ENCODE data around the gene STARD13. TPM values are rescaled to one million over a fixed set of nuclear protein-coding genes. Genes with fewer than 3 reads are reported as not detected.

STARD13 gene
- total RNA-seq, 2 donors from 2014 or later, result 18.9 to 29.7 TPM

DNA sequence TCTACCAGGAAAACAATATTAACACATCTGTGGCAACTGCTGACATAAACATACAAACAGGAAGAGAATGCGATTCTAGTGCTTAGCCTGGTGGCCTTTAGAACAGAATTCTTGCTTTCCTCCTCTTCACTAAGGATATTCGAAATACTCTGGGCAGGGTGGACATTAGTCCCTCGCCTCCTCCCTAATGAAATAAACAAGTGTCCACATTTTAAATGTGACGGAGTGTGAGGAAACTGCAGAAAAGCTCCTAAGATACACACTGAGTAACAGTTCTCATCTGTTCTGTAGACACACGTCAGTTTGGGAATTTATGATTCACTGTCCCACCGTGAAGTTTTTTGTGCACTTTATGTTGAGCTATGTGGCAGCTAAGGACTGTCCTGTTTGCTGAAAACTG lies 639 bp downstream of the STARD13 start:
- peaks cover 34% of the 10 kb centered on the region for H3K4me1 ChIP-seq
- H3K27me3 ChIP-seq, result no peaks in the 10 kb centered on the region
- TF ChIP-seq, protein P1, sequence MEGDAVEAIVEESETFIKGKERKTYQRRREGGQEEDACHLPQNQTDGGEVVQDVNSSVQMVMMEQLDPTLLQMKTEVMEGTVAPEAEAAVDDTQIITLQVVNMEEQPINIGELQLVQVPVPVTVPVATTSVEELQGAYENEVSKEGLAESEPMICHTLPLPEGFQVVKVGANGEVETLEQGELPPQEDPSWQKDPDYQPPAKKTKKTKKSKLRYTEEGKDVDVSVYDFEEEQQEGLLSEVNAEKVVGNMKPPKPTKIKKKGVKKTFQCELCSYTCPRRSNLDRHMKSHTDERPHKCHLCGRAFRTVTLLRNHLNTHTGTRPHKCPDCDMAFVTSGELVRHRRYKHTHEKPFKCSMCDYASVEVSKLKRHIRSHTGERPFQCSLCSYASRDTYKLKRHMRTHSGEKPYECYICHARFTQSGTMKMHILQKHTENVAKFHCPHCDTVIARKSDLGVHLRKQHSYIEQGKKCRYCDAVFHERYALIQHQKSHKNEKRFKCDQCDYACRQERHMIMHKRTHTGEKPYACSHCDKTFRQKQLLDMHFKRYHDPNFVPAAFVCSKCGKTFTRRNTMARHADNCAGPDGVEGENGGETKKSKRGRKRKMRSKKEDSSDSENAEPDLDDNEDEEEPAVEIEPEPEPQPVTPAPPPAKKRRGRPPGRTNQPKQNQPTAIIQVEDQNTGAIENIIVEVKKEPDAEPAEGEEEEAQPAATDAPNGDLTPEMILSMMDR (IDR thresholded peaks at IDR 0.05), result peak in 2 of 7 experiments; percentile 2 to 3
- TF ChIP-seq POLR2A (IDR thresholded peaks at IDR 0.05), result no peak
- H3K36me3 ChIP-seq (replicated peaks in 1 of 2; ENCODE audit: insufficient read depth in 1 of 2, low read depth in 2 of 2), result no peaks in the 10 kb centered on the region
- intact Hi-C loops (cut with DNase I), result no loop called here
- 2 to 7% methylated on average over 6 of the region's 6 CpGs for WGBS, 2 donors
- H3K27ac ChIP-seq, result peak overlapping the region; percentile 78 to 90 (median 85)
- no peak for DNase-seq
- ATAC-seq, result peak; percentile 3
- H3K9me3 ChIP-seq, result no peaks in the 10 kb centered on the region
- H3K4me3 ChIP-seq, result peak overlapping the region; percentile 8 to 48

DNA sequence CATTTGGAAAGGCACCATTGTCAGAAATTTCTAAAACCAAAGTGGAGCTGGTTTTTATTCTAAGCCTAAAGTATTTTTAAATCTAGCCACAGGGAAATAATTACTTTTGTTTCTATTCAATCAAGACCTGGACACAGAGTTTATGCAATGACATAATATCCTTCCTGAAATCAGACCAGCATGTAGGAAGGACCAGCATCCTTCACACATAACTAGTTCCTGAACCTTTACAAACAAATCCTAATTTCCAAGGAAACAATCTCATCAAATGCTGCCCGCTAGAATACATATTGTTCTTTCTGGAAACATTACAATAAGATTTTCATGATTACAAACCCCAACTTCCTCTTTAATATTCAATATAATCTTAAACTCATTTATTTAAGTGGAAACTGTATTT lies 1.5 kb downstream of the STARD13 start:
- Histone ChIP-seq H3K9me3 (no peaks in the 10 kb centered on the region), H3K27me3 (no peaks in the 10 kb centered on the region), H3K4me1 (peaks cover 42% of the 10 kb centered on the region), H3K4me3 (peak overlapping the region in 1 of 2 donors; percentile 48), H3K36me3 (replicated peaks in 1 of 2; ENCODE audit: insufficient read depth in 1 of 2, low read depth in 2 of 2) (no peaks in the 10 kb centered on the region), H3K27ac (peak overlapping the region in 2 of 4 donors; percentile 78 to 87)
- intact Hi-C loops (cut with DNase I), result no loop called here
- ATAC-seq, result no peak
- no peak for DNase-seq
- 0 to 5% methylated on average over 1 of the region's 1 CpG for WGBS, 2 donors
- TF ChIP-seq, protein P1 (IDR thresholded peaks at IDR 0.05), result no peak
- no peak for TF ChIP-seq POLR2A (IDR thresholded peaks at IDR 0.05)

DNA sequence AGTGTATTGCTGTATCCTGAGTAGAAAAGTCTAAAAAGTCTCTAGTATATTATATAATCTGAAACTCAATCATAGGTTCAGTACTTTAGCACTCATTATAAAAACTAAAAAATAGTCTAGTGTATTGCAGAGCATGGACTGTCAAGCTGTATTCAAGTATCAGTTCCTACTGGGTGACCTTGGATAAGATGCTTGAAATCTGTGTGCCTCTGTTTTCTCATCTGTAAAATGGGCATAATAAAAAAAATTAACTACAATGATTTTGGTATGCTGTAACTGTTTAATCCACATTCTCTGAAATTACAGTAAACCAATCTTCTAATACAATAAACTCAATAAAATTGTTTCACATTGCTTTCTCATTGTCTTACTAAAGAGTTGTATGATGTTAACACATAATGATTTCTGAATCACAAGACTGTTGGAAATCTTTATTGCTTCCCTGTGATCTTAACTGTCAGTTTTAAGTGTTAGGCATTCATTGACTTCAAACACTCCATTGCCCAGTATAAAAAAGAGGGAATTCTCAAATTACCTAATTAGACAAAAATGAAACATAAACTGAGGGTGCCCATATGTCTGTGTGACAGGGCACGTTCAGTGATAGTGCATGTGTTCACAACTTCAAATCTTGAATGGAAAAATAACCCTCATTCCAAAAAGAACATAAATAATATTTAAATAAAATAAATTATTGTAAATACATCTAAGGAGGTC lies 2.2 kb downstream of the STARD13 start:
- Histone ChIP-seq H3K36me3 (replicated peaks in 1 of 2; ENCODE audit: insufficient read depth in 1 of 2, low read depth in 2 of 2) (no peaks in the 10 kb centered on the region), H3K4me3 (peak overlapping the region in 1 of 2 donors; percentile 48), H3K9me3 (no peaks in the 10 kb centered on the region), H3K27ac (peak overlapping the region in 2 of 4 donors; percentile 9 to 87), H3K27me3 (no peaks in the 10 kb centered on the region), H3K4me1 (peaks cover 49% of the 10 kb centered on the region)
- DNase-seq (no peak), ATAC-seq (no peak)
- no peak for TF ChIP-seq POLR2A (IDR thresholded peaks at IDR 0.05)
- TF ChIP-seq, protein P1 (IDR thresholded peaks at IDR 0.05), result no peak
- intact Hi-C loops (cut with DNase I), result no loop called here
- 3 to 9% methylated on average over 1 of the region's 1 CpG for WGBS, 2 donors

DNA sequence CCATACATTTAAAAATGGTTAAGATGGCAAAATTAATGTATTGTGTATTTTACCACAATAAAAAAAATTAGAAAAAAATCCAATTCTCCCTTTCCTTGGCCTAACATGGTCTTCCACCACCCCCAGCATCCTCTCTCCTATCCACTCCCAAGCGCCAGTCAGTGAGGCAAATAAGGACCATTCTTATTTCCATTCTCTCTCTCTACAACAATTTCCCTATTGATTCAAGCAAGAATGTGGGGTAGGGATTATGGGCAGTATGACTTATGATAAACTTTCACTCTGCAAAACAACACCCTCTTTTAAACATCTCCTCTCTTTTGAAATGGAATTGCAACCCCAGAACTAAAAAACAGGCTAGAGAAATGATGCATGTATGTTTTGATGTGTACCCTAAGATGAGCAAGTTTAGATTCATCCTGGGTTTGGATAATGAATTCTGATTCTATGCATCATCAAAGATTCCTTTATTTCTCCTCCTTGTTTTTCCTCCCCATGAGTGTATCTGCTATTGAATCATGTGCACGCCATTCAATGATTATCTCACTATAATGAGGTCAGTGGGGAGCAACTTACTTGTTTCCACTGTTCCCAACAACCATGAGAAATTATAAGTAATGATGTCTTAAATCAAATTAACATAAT lies 3.5 kb downstream of the STARD13 start:
- WGBS, 2 donors, result 66 to 73% methylated on average over 2 of the region's 2 CpGs
- DNase-seq, result no peak
- Histone ChIP-seq H3K36me3 (replicated peaks in 1 of 2; ENCODE audit: insufficient read depth in 1 of 2, low read depth in 2 of 2) (no peaks in the 10 kb centered on the region), H3K27me3 (no peaks in the 10 kb centered on the region), H3K27ac (peak overlapping the region in 2 of 4 donors; percentile 38 to 87), H3K4me1 (peaks cover 60% of the 10 kb centered on the region), H3K4me3 (no peak overlapping the region), H3K9me3 (no peaks in the 10 kb centered on the region)
- no peak for ATAC-seq
- intact Hi-C loops (cut with DNase I), result no loop called here
- no peak for TF ChIP-seq POLR2A (IDR thresholded peaks at IDR 0.05)
- TF ChIP-seq, protein P1 (IDR thresholded peaks at IDR 0.05), result no peak
